Stimulated activated CD8-positive, alpha-beta memory T cell treated with anti-CD3 and anti-CD28 coated beads, Interleukin-4, amount 100 ng/mL, for 48 hours (primary cell): ENCODE measurements around the gene CCNG1.
"Not testable (repeated sequence)": the region's sequence is repeated elsewhere in the genome, so short reads cannot be mapped to it uniquely, and the experiment has no call there.

Experiments used
- DNase-seq: peaks from one replicate; pipeline ENCODE4 v3.0.0-alpha.2; 2020

Gene CCNG1

DNA sequence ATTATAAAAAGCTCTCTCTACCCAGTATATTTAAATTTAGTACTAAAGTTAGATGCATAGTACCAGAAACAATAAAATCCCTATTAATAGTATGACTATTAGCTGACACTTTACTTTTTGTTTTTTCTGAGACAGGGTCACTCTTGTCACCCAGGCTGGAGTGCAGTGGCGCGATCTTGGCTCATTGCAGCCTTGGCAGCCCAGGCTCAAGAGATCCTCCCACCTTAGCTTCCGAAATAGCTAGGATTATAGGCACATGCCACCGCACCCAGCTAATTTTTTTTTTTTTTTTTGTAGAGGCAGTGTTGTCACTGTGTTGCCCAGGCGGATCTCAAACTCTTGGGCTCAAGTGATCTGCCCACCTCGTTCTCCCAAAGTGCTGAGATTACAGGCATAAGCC is 8.0 kb downstream of the CCNG1 start:
- DNase-seq = no peak

GRCh38 chr5:163447191-163447590 is 9.8 kb downstream of the CCNG1 start:
- no peak for DNase-seq

DNA sequence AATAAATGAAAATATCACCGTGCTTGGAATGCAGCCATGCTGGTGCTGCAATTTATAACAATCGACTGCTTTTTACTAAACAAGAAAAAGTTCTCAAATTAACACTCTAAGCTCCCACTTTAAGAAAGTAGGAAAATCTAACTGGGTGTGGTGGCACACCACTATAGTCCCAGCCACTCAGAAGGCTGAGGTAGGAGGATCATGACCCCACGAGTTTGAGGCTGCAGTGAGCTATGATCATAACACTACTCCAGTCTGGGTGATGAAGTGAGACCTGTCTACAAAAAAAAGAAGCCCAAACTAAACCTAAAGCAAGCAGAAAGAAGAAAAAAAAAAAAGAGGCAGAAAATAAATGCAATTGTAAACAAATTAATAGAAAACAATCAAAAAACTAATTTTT is 10.5 kb downstream of the CCNG1 start:
- no peak for DNase-seq

DNA sequence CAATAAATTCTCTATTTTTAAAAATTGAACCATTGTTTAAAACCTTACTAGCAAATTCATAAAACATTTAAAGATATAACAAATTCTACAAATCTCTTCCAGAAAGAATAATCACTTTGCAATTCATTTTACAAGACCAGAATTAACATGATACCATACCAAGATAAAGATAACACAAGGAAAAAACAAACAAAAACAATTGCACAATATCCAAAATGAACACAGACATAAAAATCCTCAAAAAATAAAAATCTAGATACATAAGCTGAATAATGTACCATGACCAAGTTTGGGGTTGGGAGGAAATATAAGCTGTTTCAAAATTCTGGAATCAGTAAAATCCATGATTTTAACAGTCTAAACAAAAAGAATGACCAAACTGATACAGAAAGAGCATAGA is 11.1 kb downstream of the CCNG1 start:
- DNase-seq = no peak

DNA sequence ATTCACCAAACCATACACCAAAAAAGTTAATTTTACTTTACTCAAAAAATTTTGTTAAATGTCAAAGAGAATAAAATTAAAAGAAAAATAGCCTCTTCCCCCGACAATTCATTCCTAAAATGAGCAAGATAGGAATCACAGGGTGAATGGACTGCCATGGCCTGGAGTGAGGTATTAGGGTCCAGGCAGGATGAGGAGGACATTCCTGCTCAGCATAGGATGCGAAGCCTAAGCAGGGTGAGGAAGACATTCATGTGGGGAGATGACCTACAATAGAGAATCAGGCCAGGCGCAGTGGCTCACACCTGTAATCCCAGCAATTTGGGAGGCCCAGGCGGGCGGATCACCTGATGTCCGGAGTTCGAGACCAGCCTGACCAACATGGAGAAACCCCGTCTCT is 14.1 kb downstream of the CCNG1 start:
- DNase-seq = no peak

DNA sequence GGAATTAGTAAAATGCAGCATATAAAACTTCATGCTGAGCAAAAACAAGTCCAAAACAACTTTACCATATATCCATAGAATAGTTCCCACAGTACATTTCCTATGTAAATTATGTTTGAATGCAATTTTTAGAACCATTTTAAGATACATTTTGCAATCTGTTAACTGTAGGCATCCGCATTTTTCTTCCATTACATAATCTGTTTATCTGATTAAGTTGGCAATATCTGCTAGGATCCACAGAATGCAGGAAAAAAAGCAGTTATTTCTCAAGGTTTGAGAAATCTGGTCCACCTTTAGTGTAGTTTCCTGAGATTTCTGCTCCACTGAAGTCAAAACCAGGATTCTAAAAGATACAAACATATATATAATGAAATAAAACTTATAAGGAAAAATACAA is 16.3 kb downstream of the CCNG1 start:
- no peak for DNase-seq

DNA sequence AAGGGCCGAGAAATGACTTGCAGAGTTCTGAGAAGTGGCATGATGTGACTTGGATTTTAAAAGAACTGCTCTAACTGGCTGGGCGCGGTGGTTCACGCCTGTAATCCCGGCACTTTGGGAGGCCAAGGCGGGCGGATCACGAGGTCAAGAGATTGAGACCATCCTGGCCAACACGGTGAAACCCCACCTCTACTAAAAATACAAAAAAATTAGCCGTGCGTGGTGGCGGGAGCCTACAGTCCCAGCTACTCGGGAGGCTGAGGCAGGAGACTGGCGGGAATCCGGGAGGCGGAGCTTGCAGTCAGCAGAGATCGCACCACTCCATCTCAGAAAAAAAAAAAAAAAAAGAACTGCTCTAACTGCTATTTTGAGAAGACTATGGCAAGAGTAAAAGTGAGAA is 18.0 kb downstream of the CCNG1 start:
- DNase-seq = not testable (repeated sequence)

- DNase-seq = no peak
These were observed 18.7 kb downstream of the CCNG1 start for GRCh38 chr5:163456029-163456589.

GRCh38 chr5:163456840-163457239 is 19.4 kb downstream of the CCNG1 start:
- DNase-seq = no peak

DNA sequence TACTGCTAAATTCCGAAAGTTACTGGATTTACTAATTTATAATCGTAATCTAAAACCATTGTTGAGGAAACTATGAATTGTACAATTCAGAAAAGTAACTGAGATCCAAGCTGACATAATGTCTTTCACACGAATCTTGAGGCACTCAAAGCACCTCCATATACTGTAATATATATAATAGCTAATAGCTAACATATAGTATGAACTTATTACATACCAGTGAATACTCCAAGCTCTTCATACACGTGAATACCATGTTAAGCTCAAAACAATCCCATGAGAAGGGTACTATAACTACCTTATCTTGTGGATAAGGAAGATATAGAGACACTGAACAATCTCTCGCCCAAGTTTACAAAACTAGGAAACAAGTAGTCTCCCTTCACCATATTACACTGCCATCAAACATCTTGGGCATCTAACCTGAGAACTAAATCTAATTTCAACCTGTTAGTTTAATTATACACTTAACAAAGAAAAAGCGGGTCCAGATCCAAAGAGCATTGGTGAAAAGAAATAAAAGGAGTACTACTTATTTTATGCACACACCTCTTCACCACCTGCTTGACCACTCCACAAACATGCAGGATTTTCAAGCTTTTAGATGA is 21.5 kb downstream of the CCNG1 start:
- no peak for DNase-seq

GRCh38 chr5:163459462-163459818 is 22.0 kb downstream of the CCNG1 start:
- DNase-seq = no peak

DNA sequence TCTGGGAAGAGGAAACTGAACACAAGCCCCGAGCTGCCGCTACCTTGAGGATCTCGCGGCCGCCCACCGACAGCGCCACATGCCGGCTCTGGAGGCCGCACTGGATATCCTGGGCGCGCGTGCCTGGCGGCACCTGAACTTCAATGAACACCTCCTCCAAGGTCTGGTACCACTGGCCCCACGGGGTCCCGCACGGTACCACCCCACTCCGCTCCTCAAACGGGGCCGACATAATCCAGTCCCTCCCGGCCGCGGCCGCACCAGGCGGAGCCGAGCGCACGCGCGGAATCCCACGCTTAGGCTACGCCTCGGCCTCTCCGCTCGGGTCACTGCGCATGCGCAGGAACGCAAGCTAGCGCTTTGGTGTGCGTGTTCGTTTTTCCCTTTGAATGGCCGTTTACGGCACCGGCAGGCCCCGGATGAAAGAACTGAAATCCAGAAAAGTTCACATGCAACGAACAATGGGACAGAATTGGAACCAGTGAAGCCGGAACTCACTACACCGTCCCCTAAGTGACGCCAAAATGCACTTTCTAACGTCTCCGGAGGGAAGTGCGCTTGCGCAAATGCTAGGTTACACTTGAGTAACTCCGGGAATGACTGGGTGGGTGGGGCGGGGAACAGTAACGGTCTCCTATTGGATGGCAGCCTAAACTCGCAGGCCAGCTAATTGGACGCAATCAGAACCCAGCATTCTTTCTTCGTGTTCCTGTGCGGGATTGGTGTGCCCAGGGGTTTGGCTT is 22.6 kb downstream of the CCNG1 start, which contains the start of gene NUDCD2:
Gene NUDCD2, minus strand, starts transcription at position 284 of the 743 bp plus-strand sequence. Its CDS starts 52 bp downstream, at position 232.
- peak; percentile 94 for DNase-seq

DNA sequence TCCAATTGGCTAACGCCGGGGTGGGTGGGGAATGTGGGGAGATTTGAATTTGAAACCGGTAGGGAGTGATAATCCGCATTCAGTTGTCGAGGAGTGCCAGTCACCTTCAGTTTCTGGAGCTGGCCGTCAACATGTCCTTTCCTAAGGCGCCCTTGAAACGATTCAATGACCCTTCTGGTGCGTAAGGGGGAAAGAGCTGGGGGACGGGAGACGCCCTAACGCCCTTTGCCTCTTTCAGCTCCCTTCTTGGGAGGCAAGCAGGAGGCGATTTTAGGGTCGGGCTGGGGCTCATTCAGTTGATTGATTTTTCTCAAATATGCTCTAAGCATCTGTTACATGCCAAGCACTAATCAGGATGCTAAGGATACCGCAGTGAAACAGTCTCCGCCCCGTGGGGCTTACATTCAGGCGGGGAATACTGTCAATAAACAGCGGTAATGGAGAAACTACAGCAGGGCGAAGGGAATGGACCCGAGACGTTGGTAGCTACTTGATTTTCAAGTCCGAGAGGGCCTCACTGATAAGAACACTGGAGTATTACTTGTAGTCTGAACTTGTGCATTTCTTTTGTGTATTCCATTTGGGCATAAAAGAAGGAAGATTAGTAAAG is 23.3 kb downstream of the CCNG1 start, which contains the start of gene HMMR:
Gene HMMR, plus strand, starts transcription at position 71 of the 610 bp plus-strand sequence. Its CDS starts 61 bp downstream, at position 132.
- DNase-seq = no peak

GRCh38 chr5:163463063-163463435 is 25.7 kb downstream of the CCNG1 start:
- DNase-seq = no peak

DNA sequence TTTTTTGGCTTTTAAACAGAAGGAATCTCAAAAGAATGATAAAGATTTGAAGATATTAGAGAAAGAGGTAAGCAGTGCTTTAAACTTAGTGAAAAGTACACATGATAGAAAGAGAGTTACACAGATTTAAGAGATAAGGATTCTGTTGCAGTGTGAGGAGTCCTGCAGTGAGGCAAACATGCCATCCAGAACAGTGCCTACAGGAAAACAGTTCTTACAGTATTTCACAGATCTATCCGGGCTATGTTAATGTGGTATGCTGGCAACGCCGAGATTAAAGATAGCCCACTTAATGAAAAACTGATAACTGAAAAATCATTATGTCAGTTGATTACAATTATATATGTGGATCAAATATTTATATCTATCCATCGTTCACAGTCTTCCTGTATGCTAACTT is 30.3 kb downstream of the CCNG1 start:
- no peak for DNase-seq

- no peak for DNase-seq
These were observed 36.3 kb downstream of the CCNG1 start for GRCh38 chr5:163473635-163474243.

DNA sequence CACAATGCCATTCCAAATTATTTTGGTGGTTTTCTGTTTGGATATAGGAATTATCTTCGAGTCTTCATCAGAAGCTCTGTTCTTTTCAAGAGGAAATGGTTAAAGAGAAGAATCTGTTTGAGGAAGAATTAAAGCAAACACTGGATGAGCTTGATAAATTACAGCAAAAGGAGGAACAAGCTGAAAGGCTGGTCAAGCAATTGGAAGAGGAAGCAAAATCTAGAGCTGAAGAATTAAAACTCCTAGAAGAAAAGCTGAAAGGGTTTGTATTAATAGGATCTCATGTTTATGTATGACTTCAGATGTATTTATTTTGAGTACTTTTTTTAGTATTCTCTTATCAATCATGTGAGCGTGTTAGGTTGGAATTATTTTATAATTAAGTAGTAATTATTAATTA is 38.0 kb downstream of the CCNG1 start:
- no peak for DNase-seq

DNA sequence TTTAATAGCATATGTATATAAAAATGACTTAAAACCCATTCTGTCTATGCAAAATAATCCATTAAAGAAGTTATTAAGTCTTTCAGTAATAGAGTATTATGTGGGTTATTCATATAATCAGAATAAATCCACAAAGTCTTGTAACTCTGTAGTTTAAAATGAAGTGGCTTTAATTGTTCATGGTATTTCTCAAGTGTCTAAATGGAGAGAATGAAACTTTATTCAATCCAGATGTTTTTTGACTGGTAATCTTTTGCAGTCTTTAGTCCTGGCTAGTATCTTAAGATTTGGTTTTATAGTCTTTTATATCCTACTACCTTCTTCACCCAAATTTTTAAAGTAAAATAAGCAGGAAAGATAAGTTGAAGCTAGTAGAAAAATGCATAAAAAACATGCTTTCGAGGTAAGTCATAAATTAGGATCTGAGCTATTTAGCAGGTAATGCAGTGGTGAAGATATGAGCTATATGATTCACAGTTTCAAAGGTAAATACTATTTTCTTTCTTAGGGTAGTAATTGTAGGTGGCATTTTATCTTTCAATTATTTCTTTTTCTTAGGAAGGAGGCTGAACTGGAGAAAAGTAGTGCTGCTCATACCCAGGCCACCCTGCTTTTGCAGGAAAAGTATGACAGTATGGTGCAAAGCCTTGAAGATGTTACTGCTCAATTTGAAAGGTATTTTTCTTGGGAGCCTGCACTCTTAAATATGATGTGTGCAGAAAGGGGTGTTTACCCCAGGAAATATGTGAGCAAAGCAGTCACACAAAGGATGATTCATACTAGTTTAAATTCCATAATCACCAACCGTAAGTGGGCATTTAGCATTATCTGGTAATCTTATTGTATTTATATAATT is 41.0 kb downstream of the CCNG1 start:
- DNase-seq = no peak

DNA sequence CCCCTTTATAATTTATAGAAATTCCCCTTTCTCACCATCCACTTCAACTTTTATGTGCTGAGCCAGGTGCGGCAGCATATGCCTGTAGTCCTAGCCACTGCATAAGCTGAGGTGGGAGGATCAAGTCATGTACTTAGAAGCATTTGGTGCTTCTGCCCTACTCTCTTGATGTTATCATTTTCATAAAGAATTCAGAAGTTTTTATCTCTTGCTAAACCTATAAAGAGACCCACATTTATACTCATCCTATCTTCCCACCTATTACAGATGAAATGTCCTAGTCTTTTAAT is 41.5 kb downstream of the CCNG1 start:
- DNase-seq = no peak

DNA sequence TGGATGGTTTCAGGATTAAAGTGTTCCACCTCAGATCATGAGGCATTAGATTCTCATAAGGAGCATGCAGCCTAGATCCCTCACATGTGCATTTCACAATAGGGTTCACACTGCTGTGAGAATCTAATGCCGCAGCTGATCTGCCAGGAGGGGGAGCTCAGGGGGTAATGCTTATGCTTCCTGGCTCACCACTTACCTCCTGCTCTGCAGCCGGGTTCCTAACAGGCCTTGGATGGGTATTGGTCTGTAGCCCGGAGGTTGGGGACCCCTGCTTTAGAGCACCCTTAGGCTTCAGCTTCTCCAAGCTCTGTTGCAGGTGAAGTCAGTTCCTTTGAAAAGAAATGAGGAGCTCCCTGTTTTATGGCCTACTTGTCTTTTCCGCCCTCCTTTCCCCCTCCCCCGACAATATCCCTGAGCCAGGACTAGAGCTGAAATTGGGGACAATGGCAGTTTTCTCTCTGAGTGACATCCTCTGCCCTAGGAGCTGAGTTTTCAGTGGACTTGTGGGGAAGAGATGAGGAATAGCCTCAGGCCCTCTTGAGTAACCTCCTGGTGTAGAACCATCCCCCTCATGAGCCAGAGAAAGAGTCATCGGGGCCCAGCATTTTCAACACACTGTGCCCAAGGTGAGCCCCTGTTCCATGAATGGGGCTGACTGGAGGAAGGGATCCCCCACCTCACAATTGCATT is 51.8 kb downstream of the CCNG1 start:
- DNase-seq = no peak

DNA sequence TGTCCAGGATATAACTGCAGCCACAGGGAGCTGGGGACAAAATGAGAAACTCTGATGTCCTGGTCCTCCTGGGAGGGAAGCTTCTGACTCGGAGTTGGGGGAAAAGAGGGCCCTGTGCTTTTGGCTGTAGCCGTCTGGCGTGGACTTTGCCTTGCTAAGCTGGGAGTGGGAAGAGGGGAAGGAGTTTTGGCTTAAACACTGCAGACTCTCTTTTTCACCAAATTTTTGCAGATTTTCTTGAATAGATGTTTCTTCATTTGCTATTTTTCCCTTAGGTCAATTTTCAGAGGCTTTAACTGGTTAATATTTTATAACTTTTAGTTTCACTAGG is 52.3 kb downstream of the CCNG1 start:
- no peak for DNase-seq
